Fibroblast of lung (primary cell): ENCODE results near the gene TGFB1.

Experiments
- CTCF ChIP-seq, 2 donors: IDR thresholded peaks in 1 of 2; conservative IDR thresholded peaks in 1 of 2; 1 replicate in 1 of 2; 2 replicates in 1 of 2; pipeline ENCODE4 v1.5.1; 2011 to 2012; ENCODE audit warnings: low read length in 2 of 2, control low read depth in 1 of 2, inconsistent platforms in 1 of 2, low read depth in 1 of 2, mild to moderate bottlenecking in 1 of 2
- EZH2 ChIP-seq: IDR thresholded peaks from 2 replicates; pipeline ENCODE4 v1.5.1; 2012; ENCODE audit warnings: low read length, control low read depth, mild to moderate bottlenecking; ENCODE audit errors: missing control alignments

- TF ChIP-seq EZH2, result no peak
- TF ChIP-seq CTCF (conservative IDR thresholded peaks at IDR 0.05 in 1 of 2, IDR thresholded peaks at IDR 0.05 in 1 of 2; ENCODE audit: low read depth in 1 of 2, low read length in 2 of 2), result no peak
Observed at GRCh38 chr19:41357746-41358145, 4.0 kb upstream of the TGFB1 start.
